ENCODE results near the gene TEX10.

- TF ChIP-seq TAF1 (IDR thresholded peaks at IDR 0.05; ENCODE audit: low read depth, low read length) (no peak), POLR2AphosphoS5 (IDR thresholded peaks at IDR 0.05; ENCODE audit: low read depth, low read length) (no peak), SPI1 (IDR thresholded peaks at IDR 0.05; ENCODE audit: low read depth, low read length) (no peak), POLR2A (IDR thresholded peaks at IDR 0.05; ENCODE audit: low read depth, low read length) (no peak), POU2F2 (IDR thresholded peaks at IDR 0.05; ENCODE audit: low read depth, low read length) (no peak)
Observed at GRCh38 chr9:100277166-100277979, 75.4 kb downstream of the TEX10 start.

All from GM12891 (cell line).